ENCODE results near the gene ZSWIM6.
"Not testable (repeated sequence)": the region's sequence is repeated elsewhere in the genome, so short reads cannot be mapped to it uniquely, and the experiment has no call there.

ZSWIM6 gene

GRCh38 chr5:61417851-61418250, 85.8 kb downstream of the ZSWIM6 start:
- TF ChIP-seq CTCF (IDR thresholded peaks at IDR 0.05; ENCODE audit: low read length): no peak
- TF ChIP-seq EZH2 (IDR thresholded peaks at IDR 0.05; ENCODE audit: borderline replicate concordance, low read length): no peak
- Histone ChIP-seq H3K27me3 (ENCODE audit: insufficient read depth, low read length) (no peaks in the 10 kb centered on the region), H3K4me3 (ENCODE audit: low read depth, low read length, poor library complexity, severe bottlenecking) (no peak overlapping the region), H3K36me3 (ENCODE audit: insufficient read depth, low read length) (no peaks in the 10 kb centered on the region), H3K4me1 (ENCODE audit: insufficient read depth, low read length, severe bottlenecking) (no peaks in the 10 kb centered on the region), H3F3A (ENCODE audit: insufficient read depth, low read length) (no peaks in the 10 kb centered on the region), H2AFZ (ENCODE audit: low read length) (no peak overlapping the region), H3K4me2 (ENCODE audit: low read length) (no peak overlapping the region), H3K9ac (ENCODE audit: low read length) (no peak overlapping the region), H3K9me2 (ENCODE audit: low read depth, low read length) (no peaks in the 10 kb centered on the region), H4K20me1 (ENCODE audit: insufficient read depth, low read length) (no peaks in the 10 kb centered on the region), H3K79me2 (ENCODE audit: insufficient read depth, low read length) (no peaks in the 10 kb centered on the region), H3K27ac (ENCODE audit: low read depth, low read length, poor library complexity, severe bottlenecking) (no peak overlapping the region), H3K9me3 (ENCODE audit: low read length) (no peaks in the 10 kb centered on the region)

GRCh38 chr5:61419106-61419505, 87.0 kb downstream of the ZSWIM6 start:
- Histone ChIP-seq H3K9me2 (ENCODE audit: low read depth, low read length) (no peaks in the 10 kb centered on the region), H3K4me2 (ENCODE audit: low read length) (no peak overlapping the region), H3F3A (ENCODE audit: insufficient read depth, low read length) (no peaks in the 10 kb centered on the region), H3K36me3 (ENCODE audit: insufficient read depth, low read length) (no peaks in the 10 kb centered on the region), H3K27ac (ENCODE audit: low read depth, low read length, poor library complexity, severe bottlenecking) (no peak overlapping the region), H3K9ac (ENCODE audit: low read length) (no peak overlapping the region), H3K27me3 (ENCODE audit: insufficient read depth, low read length) (no peaks in the 10 kb centered on the region), H2AFZ (ENCODE audit: low read length) (no peak overlapping the region), H3K4me3 (ENCODE audit: low read depth, low read length, poor library complexity, severe bottlenecking) (no peak overlapping the region), H3K9me3 (ENCODE audit: low read length) (no peaks in the 10 kb centered on the region), H3K79me2 (ENCODE audit: insufficient read depth, low read length) (no peaks in the 10 kb centered on the region), H4K20me1 (ENCODE audit: insufficient read depth, low read length) (no peaks in the 10 kb centered on the region), H3K4me1 (ENCODE audit: insufficient read depth, low read length, severe bottlenecking) (no peaks in the 10 kb centered on the region)
- TF ChIP-seq CTCF (IDR thresholded peaks at IDR 0.05; ENCODE audit: low read length) (no peak), EZH2 (IDR thresholded peaks at IDR 0.05; ENCODE audit: borderline replicate concordance, low read length) (no peak)

- Histone ChIP-seq H3K27ac (ENCODE audit: low read depth, low read length, poor library complexity, severe bottlenecking) (no peak overlapping the region), H3K9me2 (ENCODE audit: low read depth, low read length) (no peaks in the 10 kb centered on the region), H3K9me3 (ENCODE audit: low read length) (no peaks in the 10 kb centered on the region), H3K4me1 (ENCODE audit: insufficient read depth, low read length, severe bottlenecking) (no peaks in the 10 kb centered on the region), H3K79me2 (ENCODE audit: insufficient read depth, low read length) (no peaks in the 10 kb centered on the region), H3K9ac (ENCODE audit: low read length) (no peak overlapping the region), H3K27me3 (ENCODE audit: insufficient read depth, low read length) (no peaks in the 10 kb centered on the region), H2AFZ (ENCODE audit: low read length) (no peak overlapping the region), H3K4me3 (ENCODE audit: low read depth, low read length, poor library complexity, severe bottlenecking) (no peak overlapping the region), H3K4me2 (ENCODE audit: low read length) (no peak overlapping the region), H3F3A (ENCODE audit: insufficient read depth, low read length) (no peaks in the 10 kb centered on the region), H4K20me1 (ENCODE audit: insufficient read depth, low read length) (no peaks in the 10 kb centered on the region), H3K36me3 (ENCODE audit: insufficient read depth, low read length) (no peaks in the 10 kb centered on the region)
- TF ChIP-seq EZH2 (IDR thresholded peaks at IDR 0.05; ENCODE audit: borderline replicate concordance, low read length) (no peak), CTCF (IDR thresholded peaks at IDR 0.05; ENCODE audit: low read length) (no peak)
These were observed 88.0 kb downstream of the ZSWIM6 start for GRCh38 chr5:61420016-61420415.

GRCh38 chr5:61421262-61421661, 89.2 kb downstream of the ZSWIM6 start:
- H3K79me2 ChIP-seq (ENCODE audit: insufficient read depth, low read length); H3K9me2 ChIP-seq (ENCODE audit: low read depth, low read length); H3K27ac ChIP-seq (ENCODE audit: low read depth, low read length, poor library complexity, severe bottlenecking): not testable (repeated sequence)

More at GRCh38 chr5:61421262-61421661, 89.2 kb downstream of the ZSWIM6 start:
- not testable (repeated sequence) for H4K20me1 ChIP-seq (ENCODE audit: insufficient read depth, low read length); H3K9me3 ChIP-seq (ENCODE audit: low read length); H2AFZ ChIP-seq (ENCODE audit: low read length); H3F3A ChIP-seq (ENCODE audit: insufficient read depth, low read length); H3K4me1 ChIP-seq (ENCODE audit: insufficient read depth, low read length, severe bottlenecking); H3K9ac ChIP-seq (ENCODE audit: low read length); H3K4me3 ChIP-seq (ENCODE audit: low read depth, low read length, poor library complexity, severe bottlenecking); H3K36me3 ChIP-seq (ENCODE audit: insufficient read depth, low read length); H3K4me2 ChIP-seq (ENCODE audit: low read length); H3K27me3 ChIP-seq (ENCODE audit: insufficient read depth, low read length)
